ENCODE measurements around the gene TBCC.

DNA sequence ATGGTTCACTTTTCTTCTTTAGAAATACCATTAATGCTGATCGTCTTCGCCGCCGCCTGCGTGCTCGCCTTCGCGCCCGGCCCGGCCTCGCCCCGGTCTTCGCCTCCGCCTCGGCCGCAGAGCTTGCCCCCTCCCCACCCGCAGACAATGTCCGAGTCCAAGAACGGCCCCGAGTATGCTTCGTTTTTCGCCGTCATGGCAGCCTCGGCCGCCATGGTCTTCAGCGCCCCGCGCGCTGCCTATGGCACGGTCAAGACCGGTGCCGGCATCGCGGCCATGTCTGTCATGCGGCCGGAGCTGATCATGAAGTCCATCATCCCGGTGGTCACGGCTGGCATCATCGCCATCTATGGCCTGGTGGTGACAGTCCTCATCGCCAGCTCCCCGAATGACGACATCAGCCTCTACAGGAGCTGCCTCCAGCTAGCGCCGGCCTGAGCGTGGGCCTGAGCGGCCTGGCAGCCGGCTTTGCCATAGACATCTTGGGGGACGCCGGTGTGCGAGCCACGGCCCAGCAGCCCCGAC lies 18.8 kb downstream of the TBCC start:
- no peak for TF ChIP-seq GATA3 (IDR thresholded peaks at IDR 0.05; ENCODE audit: low read depth, low read length)
- TF ChIP-seq GATA2 (IDR thresholded peaks at IDR 0.05; ENCODE audit: low read depth, low read length), result no peak

Measured in SH-SY5Y (cell line).